KMS-11 (cell line): ENCODE measurements around the gene SLC2A2.

Source experiments
- H2AFZ ChIP-seq: fragments of 200-600 bp; sonication (generic); 2 replicates; pipeline ENCODE4 v1.6.1; 2016; ENCODE audit warnings: antibody characterized with exemption, mixed run types, low read depth
- H3K27ac ChIP-seq: fragments of 200-600 bp; sonication (generic); 2 replicates; pipeline ENCODE4 v1.6.1; 2016; ENCODE audit warnings: mild to moderate bottlenecking, mixed run types
- H3K27me3 ChIP-seq: fragments of 200-600 bp; sonication (generic); 2 replicates; pipeline ENCODE4 v1.6.1; 2017; ENCODE audit warnings: mild to moderate bottlenecking, low read depth, mixed run types, moderate library complexity; ENCODE audit not compliant: insufficient read depth
- H3K36me3 ChIP-seq: fragments of 200-600 bp; sonication (generic); 2 replicates; pipeline ENCODE4 v1.6.1; 2017; ENCODE audit warnings: mild to moderate bottlenecking, mixed run types; ENCODE audit not compliant: insufficient read depth
- H3K4me1 ChIP-seq: fragments of 200-600 bp; sonication (generic); 2 replicates; pipeline ENCODE4 v1.6.1; 2016; ENCODE audit warnings: mild to moderate bottlenecking, low read depth, mixed run types; ENCODE audit not compliant: poor library complexity, severe bottlenecking
- H3K4me2 ChIP-seq: fragments of 200-600 bp; sonication (generic); 2 replicates; pipeline ENCODE4 v1.7.0; 2016; ENCODE audit warnings: mild to moderate bottlenecking, mixed run types
- H3K4me3 ChIP-seq: fragments of 200-600 bp; sonication (generic); IDR thresholded peaks from 2 replicates; pipeline ENCODE4 v1.6.1; 2017; ENCODE audit warnings: low read depth, low read length, mixed read lengths; ENCODE audit not compliant: insufficient read depth
- H3K79me2 ChIP-seq: fragments of 200-600 bp; sonication (generic); 2 replicates; pipeline ENCODE4 v1.6.1; 2016; ENCODE audit warnings: low read depth, mixed run types; ENCODE audit not compliant: insufficient read depth
- H3K9ac ChIP-seq: fragments of 200-600 bp; sonication (generic); 2 replicates; pipeline ENCODE4 v1.6.1; 2016; ENCODE audit warnings: mild to moderate bottlenecking, mixed run types
- H4K20me1 ChIP-seq: fragments of 200-600 bp; sonication (generic); 2 replicates; pipeline ENCODE4 v1.6.1; 2016; ENCODE audit warnings: mild to moderate bottlenecking, mixed run types; ENCODE audit not compliant: insufficient read depth
- CTCF ChIP-seq: fragments of 200-600 bp; sonication (generic); conservative IDR thresholded peaks from 2 replicates; pipeline ENCODE4 v1.6.1; 2017; ENCODE audit warnings: low read depth, mild to moderate bottlenecking, antibody characterized with exemption, low read length, moderate library complexity, mixed read lengths

The SLC2A2 gene

GRCh38 chr3:170985304-170985703, 41.2 kb downstream of the SLC2A2 start:
- Histone ChIP-seq H3K9ac (no peak overlapping the region), H3K36me3 (no peaks in the 10 kb centered on the region), H2AFZ (no peak overlapping the region), H3K4me1 (no peaks in the 10 kb centered on the region), H3K27me3 (no peaks in the 10 kb centered on the region), H3K79me2 (no peaks in the 10 kb centered on the region), H4K20me1 (no peaks in the 10 kb centered on the region), H3K27ac (no peak overlapping the region), H3K4me3 (no peak overlapping the region), H3K4me2 (no peak overlapping the region)
- no peak for TF ChIP-seq CTCF

- TF ChIP-seq CTCF = no peak
- H3K27me3 ChIP-seq = no peaks in the 10 kb centered on the region
Measured at GRCh38 chr3:170982733-170983132, 43.8 kb downstream of the SLC2A2 start.

GRCh38 chr3:170980399-170980798, 46.1 kb downstream of the SLC2A2 start:
- no peak overlapping the region for H3K9ac ChIP-seq
- no peaks in the 10 kb centered on the region for H3K27me3 ChIP-seq
- H3K36me3 ChIP-seq = no peaks in the 10 kb centered on the region
- H2AFZ ChIP-seq = no peak overlapping the region
- no peaks in the 10 kb centered on the region for H4K20me1 ChIP-seq
- H3K4me1 ChIP-seq = no peaks in the 10 kb centered on the region
- H3K27ac ChIP-seq = no peak overlapping the region
- no peak overlapping the region for H3K4me2 ChIP-seq
- no peak; the same call in 1 of the 2 replicates for TF ChIP-seq CTCF
- no peak overlapping the region for H3K4me3 ChIP-seq
- no peaks in the 10 kb centered on the region for H3K79me2 ChIP-seq

More at GRCh38 chr3:170982733-170983132, 43.8 kb downstream of the SLC2A2 start:
- H3K36me3 ChIP-seq = no peaks in the 10 kb centered on the region
- no peaks in the 10 kb centered on the region for H3K79me2 ChIP-seq
- no peak overlapping the region for H3K4me3 ChIP-seq
- H3K27ac ChIP-seq = no peak overlapping the region
- H2AFZ ChIP-seq = no peak overlapping the region
- no peaks in the 10 kb centered on the region for H4K20me1 ChIP-seq
- H3K9ac ChIP-seq = no peak overlapping the region
- H3K4me2 ChIP-seq = no peak overlapping the region
- H3K4me1 ChIP-seq = no peaks in the 10 kb centered on the region

GRCh38 chr3:170977949-170978745, 48.4 kb downstream of the SLC2A2 start:
- TF ChIP-seq CTCF = no peak
- Histone ChIP-seq H3K4me1 (no peaks in the 10 kb centered on the region), H4K20me1 (no peaks in the 10 kb centered on the region), H2AFZ (no peak overlapping the region), H3K27me3 (no peaks in the 10 kb centered on the region), H3K9ac (no peak overlapping the region), H3K4me3 (no peak overlapping the region), H3K36me3 (no peaks in the 10 kb centered on the region), H3K27ac (no peak overlapping the region), H3K79me2 (no peaks in the 10 kb centered on the region), H3K4me2 (no peak overlapping the region)
